ENCODE measurements around the gene SLC35F3. TPM values are rescaled to one million over a fixed set of nuclear protein-coding genes. Genes with fewer than 3 reads are reported as not detected.
"Not testable (repeated sequence)": the region's sequence is repeated elsewhere in the genome, so short reads cannot be mapped to it uniquely, and the experiment has no call there.

SLC35F3 gene
- total and polyA plus RNA-seq, 2 experiments from 2014 or later = 0.80 to 1.3 TPM

DNA sequence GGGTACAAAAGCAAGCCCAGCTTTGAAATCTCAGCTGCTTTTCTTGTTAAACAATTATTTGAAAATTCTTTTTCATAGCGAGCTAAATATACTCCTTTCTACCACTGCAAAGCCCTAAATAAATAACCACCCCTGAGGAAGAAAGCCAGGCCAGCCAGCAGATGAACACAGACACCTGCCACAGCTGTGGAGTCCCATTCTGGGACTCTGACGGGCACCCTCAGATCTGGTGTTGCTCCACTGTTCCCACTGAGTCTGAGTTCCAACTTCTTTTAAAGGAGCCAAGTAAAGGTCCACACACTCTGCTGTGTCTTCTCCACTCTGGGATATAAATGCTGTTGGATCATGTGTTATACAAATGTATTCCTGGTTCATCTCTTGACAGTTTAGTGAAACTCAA is 391.1 kb downstream of the SLC35F3 start:
- no peak overlapping the region for H3K4me3 ChIP-seq
- H3K9me3 ChIP-seq (ENCODE audit: low read depth) = no peaks in the 10 kb centered on the region
- H2AFZ ChIP-seq = no peak overlapping the region
- no peaks in the 10 kb centered on the region for H3K79me2 ChIP-seq
- no peak overlapping the region for H3K27ac ChIP-seq
- 82% methylated on average over 2 of the region's 2 CpGs for WGBS (ENCODE audit: low lambda C conversion rate, missing lambda C conversion rate)
- no peaks in the 10 kb centered on the region for H3K36me3 ChIP-seq (replicated peaks; ENCODE audit: insufficient read depth, low read depth)
- TF ChIP-seq, protein P1, sequence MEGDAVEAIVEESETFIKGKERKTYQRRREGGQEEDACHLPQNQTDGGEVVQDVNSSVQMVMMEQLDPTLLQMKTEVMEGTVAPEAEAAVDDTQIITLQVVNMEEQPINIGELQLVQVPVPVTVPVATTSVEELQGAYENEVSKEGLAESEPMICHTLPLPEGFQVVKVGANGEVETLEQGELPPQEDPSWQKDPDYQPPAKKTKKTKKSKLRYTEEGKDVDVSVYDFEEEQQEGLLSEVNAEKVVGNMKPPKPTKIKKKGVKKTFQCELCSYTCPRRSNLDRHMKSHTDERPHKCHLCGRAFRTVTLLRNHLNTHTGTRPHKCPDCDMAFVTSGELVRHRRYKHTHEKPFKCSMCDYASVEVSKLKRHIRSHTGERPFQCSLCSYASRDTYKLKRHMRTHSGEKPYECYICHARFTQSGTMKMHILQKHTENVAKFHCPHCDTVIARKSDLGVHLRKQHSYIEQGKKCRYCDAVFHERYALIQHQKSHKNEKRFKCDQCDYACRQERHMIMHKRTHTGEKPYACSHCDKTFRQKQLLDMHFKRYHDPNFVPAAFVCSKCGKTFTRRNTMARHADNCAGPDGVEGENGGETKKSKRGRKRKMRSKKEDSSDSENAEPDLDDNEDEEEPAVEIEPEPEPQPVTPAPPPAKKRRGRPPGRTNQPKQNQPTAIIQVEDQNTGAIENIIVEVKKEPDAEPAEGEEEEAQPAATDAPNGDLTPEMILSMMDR (IDR thresholded peaks at IDR 0.05; ENCODE audit: poor library complexity) = no peak
- TF ChIP-seq EZH2phosphoT487 (IDR thresholded peaks at IDR 0.05; ENCODE audit: low read depth, severe bottlenecking, unreplicated experiment) (no peak), EZH2 (IDR thresholded peaks at IDR 0.05; ENCODE audit: borderline replicate concordance) (no peak)
- H3K4me2 ChIP-seq = no peak overlapping the region
- no peaks in the 10 kb centered on the region for H3K4me1 ChIP-seq (ENCODE audit: insufficient read depth)
- DNase-seq (ENCODE audit: low spot score) = no peak
- H3K9me2 ChIP-seq (replicated peaks; ENCODE audit: insufficient read depth) = no peaks in the 10 kb centered on the region
- H3K27me3 ChIP-seq = no peaks in the 10 kb centered on the region
- H4K20me1 ChIP-seq (ENCODE audit: insufficient read depth, poor library complexity, severe bottlenecking) = no peaks in the 10 kb centered on the region

GRCh38 chr1:234296496-234296895 is 392.0 kb downstream of the SLC35F3 start:
- Histone ChIP-seq H4K20me1 (ENCODE audit: insufficient read depth, poor library complexity, severe bottlenecking) (no peaks in the 10 kb centered on the region), H3K27me3 (no peaks in the 10 kb centered on the region), H3K9me2 (replicated peaks; ENCODE audit: insufficient read depth) (no peaks in the 10 kb centered on the region), H3K9me3 (ENCODE audit: low read depth) (no peaks in the 10 kb centered on the region), H3K4me2 (no peak overlapping the region), H3K79me2 (no peaks in the 10 kb centered on the region), H2AFZ (no peak overlapping the region), H3K4me3 (no peak overlapping the region), H3K36me3 (replicated peaks; ENCODE audit: insufficient read depth, low read depth) (no peaks in the 10 kb centered on the region), H3K4me1 (ENCODE audit: insufficient read depth) (no peaks in the 10 kb centered on the region), H3K27ac (no peak overlapping the region)
- no peak for DNase-seq (ENCODE audit: low spot score)
- 91% methylated on average over 4 of the region's 4 CpGs for WGBS (ENCODE audit: low lambda C conversion rate, missing lambda C conversion rate)
- no peak for TF ChIP-seq EZH2 (IDR thresholded peaks at IDR 0.05; ENCODE audit: borderline replicate concordance)
- TF ChIP-seq, protein P1 (IDR thresholded peaks at IDR 0.05; ENCODE audit: poor library complexity) = no peak
- no peak for TF ChIP-seq EZH2phosphoT487 (IDR thresholded peaks at IDR 0.05; ENCODE audit: low read depth, severe bottlenecking, unreplicated experiment)

DNA sequence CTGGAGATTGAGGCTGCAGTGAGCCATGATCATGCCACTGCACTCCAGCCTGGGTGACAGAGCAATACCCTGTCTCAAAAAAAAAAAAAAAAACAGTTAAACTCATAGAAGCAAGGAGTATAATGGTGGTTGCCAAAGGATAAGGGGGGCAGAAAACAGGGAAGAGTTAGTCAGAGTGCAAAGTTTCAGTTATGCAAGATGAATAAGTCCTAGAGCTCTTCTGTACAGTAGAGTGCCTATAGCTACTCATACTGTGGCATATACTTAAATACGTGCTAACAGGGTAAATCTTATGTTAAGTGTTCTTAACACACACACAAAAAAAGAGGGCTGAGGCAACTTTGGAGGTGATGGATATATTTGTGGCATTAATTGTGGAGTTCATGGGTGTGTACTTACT is 393.2 kb downstream of the SLC35F3 start:
- Histone ChIP-seq H3K4me2 (no peak overlapping the region), H3K4me1 (ENCODE audit: insufficient read depth) (no peaks in the 10 kb centered on the region), H3K9me2 (replicated peaks; ENCODE audit: insufficient read depth) (no peaks in the 10 kb centered on the region), H3K27me3 (no peaks in the 10 kb centered on the region), H3K9me3 (ENCODE audit: low read depth) (no peaks in the 10 kb centered on the region), H3K36me3 (replicated peaks; ENCODE audit: insufficient read depth, low read depth) (no peaks in the 10 kb centered on the region), H3K27ac (no peak overlapping the region), H3K79me2 (no peaks in the 10 kb centered on the region), H2AFZ (no peak overlapping the region), H3K4me3 (no peak overlapping the region), H4K20me1 (ENCODE audit: insufficient read depth, poor library complexity, severe bottlenecking) (no peaks in the 10 kb centered on the region)
- no peak for DNase-seq (ENCODE audit: low spot score)
- TF ChIP-seq EZH2 (IDR thresholded peaks at IDR 0.05; ENCODE audit: borderline replicate concordance) = no peak
- TF ChIP-seq, protein P1 (IDR thresholded peaks at IDR 0.05; ENCODE audit: poor library complexity) = no peak
- no peak for TF ChIP-seq EZH2phosphoT487 (IDR thresholded peaks at IDR 0.05; ENCODE audit: low read depth, severe bottlenecking, unreplicated experiment)
- WGBS (ENCODE audit: low lambda C conversion rate, missing lambda C conversion rate) = 93% methylated on average over 1 of the region's 1 CpG

GRCh38 chr1:234300096-234300495 is 395.6 kb downstream of the SLC35F3 start:
- TF ChIP-seq, protein P1 (IDR thresholded peaks at IDR 0.05; ENCODE audit: poor library complexity) = no peak
- DNase-seq (ENCODE audit: low spot score) = no peak
- H3K4me3 ChIP-seq = no peak overlapping the region
- no peaks in the 10 kb centered on the region for H4K20me1 ChIP-seq (ENCODE audit: insufficient read depth, poor library complexity, severe bottlenecking)
- H3K79me2 ChIP-seq = no peaks in the 10 kb centered on the region
- H3K4me2 ChIP-seq = no peak overlapping the region
- no peaks in the 10 kb centered on the region for H3K36me3 ChIP-seq (replicated peaks; ENCODE audit: insufficient read depth, low read depth)
- no peaks in the 10 kb centered on the region for H3K9me3 ChIP-seq (ENCODE audit: low read depth)
- H3K27ac ChIP-seq = no peak overlapping the region
- no peaks in the 10 kb centered on the region for H3K9me2 ChIP-seq (replicated peaks; ENCODE audit: insufficient read depth)
- WGBS (ENCODE audit: low lambda C conversion rate, missing lambda C conversion rate) = 95% methylated on average over 2 of the region's 2 CpGs
- no peak overlapping the region for H2AFZ ChIP-seq
- peaks cover 4% of the 10 kb centered on the region for H3K27me3 ChIP-seq
- no peaks in the 10 kb centered on the region for H3K4me1 ChIP-seq (ENCODE audit: insufficient read depth)

DNA sequence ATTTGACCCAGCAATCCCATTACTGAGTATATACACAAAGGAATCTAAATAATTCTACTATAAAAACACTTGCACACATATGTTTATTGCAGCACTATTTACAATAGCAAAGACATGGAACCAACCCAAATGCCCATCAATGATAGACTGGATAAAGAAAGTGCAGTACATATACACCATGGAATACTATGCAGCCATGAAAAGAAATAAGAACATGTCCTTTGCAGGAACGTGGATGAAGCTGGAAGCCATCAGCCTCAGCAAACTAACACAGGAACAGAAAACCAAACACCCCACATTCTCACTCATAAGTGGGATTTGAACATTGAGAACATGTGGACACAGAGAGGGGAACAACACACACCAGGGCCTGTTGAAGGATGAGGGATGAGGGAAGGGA is 397.2 kb downstream of the SLC35F3 start:
- not testable (repeated sequence) for H2AFZ ChIP-seq; H3K36me3 ChIP-seq (replicated peaks; ENCODE audit: insufficient read depth, low read depth); H3K4me2 ChIP-seq; H3K27ac ChIP-seq; H3K9me2 ChIP-seq (replicated peaks; ENCODE audit: insufficient read depth); H3K4me3 ChIP-seq; H3K4me1 ChIP-seq (ENCODE audit: insufficient read depth); H3K9me3 ChIP-seq (ENCODE audit: low read depth); DNase-seq (ENCODE audit: low spot score); H3K79me2 ChIP-seq; H3K27me3 ChIP-seq; H4K20me1 ChIP-seq (ENCODE audit: insufficient read depth, poor library complexity, severe bottlenecking)
- 88% methylated on average over 1 of the region's 1 CpG for WGBS (ENCODE audit: low lambda C conversion rate, missing lambda C conversion rate)
